CD14-positive monocyte (primary cell): Measurements from ENCODE around the gene MTHFR. TPM values are rescaled to one million over a fixed set of nuclear protein-coding genes. Genes with fewer than 3 reads are reported as not detected.

ENCODE experiments used
- DNase-seq, 3 donors: peaks; one replicate each; pipeline ENCODE4 v3.0.0-alpha.2; 2011 to 2022
- H2AFZ ChIP-seq: 2 replicates; pipeline ENCODE4 v1.6.0; 2012; ENCODE audit warnings: mild to moderate bottlenecking, low read depth, low read length, inconsistent platforms; ENCODE audit not compliant: insufficient read depth, poor library complexity, severe bottlenecking
- H3K27ac ChIP-seq, 2 donors: 1 replicate in 1 of 2; 2 replicates in 1 of 2; pipeline ENCODE4 v1.5.1; 2012 to 2013; ENCODE audit warnings: low read length in 2 of 2, control low read depth in 1 of 2, inconsistent platforms in 1 of 2, low read depth in 1 of 2, mild to moderate bottlenecking in 1 of 2
- H3K27me3 ChIP-seq, 2 donors: one replicate each; pipeline versions ENCODE4 v1.6.0 to v1.6.1; 2011 to 2013; ENCODE audit warnings: low read length in 2 of 2; ENCODE audit not compliant: control insufficient read depth in 2 of 2, insufficient read depth in 2 of 2
- H3K36me3 ChIP-seq, 2 donors: replicated peaks in 1 of 2; 1 replicate in 1 of 2; 2 replicates in 1 of 2; pipeline versions ENCODE4 v1.5.1 to v1.6.1; 2012 to 2013; ENCODE audit warnings: low read length in 2 of 2, control low read depth in 1 of 2, inconsistent platforms in 1 of 2, mild to moderate bottlenecking in 1 of 2; ENCODE audit not compliant: insufficient read depth in 2 of 2, control insufficient read depth in 1 of 2
- H3K4me1 ChIP-seq, 2 donors: 1 replicate in 1 of 2; 2 replicates in 1 of 2; pipeline versions ENCODE4 v1.5.1 to v1.6.1; 2012 to 2013; ENCODE audit warnings: low read length in 2 of 2, control low read depth in 1 of 2, inconsistent platforms in 1 of 2, mild to moderate bottlenecking in 1 of 2, moderate library complexity in 1 of 2; ENCODE audit not compliant: insufficient read depth in 2 of 2, control insufficient read depth in 1 of 2
- H3K4me2 ChIP-seq: replicated peaks from 2 replicates; pipeline ENCODE3; 2012; ENCODE audit warnings: low read length, moderate library complexity, mild to moderate bottlenecking; ENCODE audit not compliant: poor library complexity, severe bottlenecking; ENCODE audit errors: extremely low read depth
- H3K4me3 ChIP-seq, 3 experiments: fragments of 200-600 bp in 1 of 3; sonication (generic) in 1 of 3; replicated peaks in 1 of 3; 1 replicate in 2 of 3; 2 replicates in 1 of 3; pipeline ENCODE4 v1.5.1; 2011 to 2013; ENCODE audit warnings: low read length in 3 of 3, mild to moderate bottlenecking in 3 of 3, control low read depth in 2 of 3, low read depth in 2 of 3, inconsistent platforms in 1 of 3, moderate library complexity in 1 of 3
- H3K79me2 ChIP-seq: 2 replicates; pipeline ENCODE4 v1.6.0; 2012; ENCODE audit warnings: mild to moderate bottlenecking, control low read depth, inconsistent platforms, low read length, moderate library complexity; ENCODE audit not compliant: insufficient read depth
- H3K9ac ChIP-seq: 2 replicates; pipeline ENCODE4 v1.6.0; 2017; ENCODE audit warnings: low read length, mild to moderate bottlenecking; ENCODE audit not compliant: insufficient read depth, poor library complexity, severe bottlenecking
- H3K9me3 ChIP-seq, 2 donors: replicated peaks in 1 of 2; 1 replicate in 1 of 2; 2 replicates in 1 of 2; pipeline versions ENCODE4 v1.5.1 to v1.6.1; 2012 to 2013; ENCODE audit warnings: low read length in 2 of 2, control low read depth in 1 of 2; ENCODE audit not compliant: control insufficient read depth in 1 of 2, insufficient read depth in 1 of 2
- H4K20me1 ChIP-seq: 2 replicates; pipeline ENCODE4 v1.6.0; 2012; ENCODE audit warnings: mild to moderate bottlenecking, low read length, control low read depth, moderate library complexity; ENCODE audit not compliant: insufficient read depth
- H3K27ac Mint-ChIP-seq, 7 donors: one replicate each; pipeline ENCODE4 v1.8.0; 2020; ENCODE audit warnings: mild to moderate bottlenecking in 7 of 7, mixed read lengths in 7 of 7, moderate library complexity in 6 of 7, inconsistent platforms in 2 of 7
- H3K27me3 Mint-ChIP-seq, 3 donors: one replicate each; pipeline ENCODE4 v1.8.0; 2021 to 2022; ENCODE audit warnings: low read depth in 3 of 3, mild to moderate bottlenecking in 3 of 3, mixed read lengths in 3 of 3, moderate library complexity in 3 of 3, inconsistent platforms in 1 of 3
- H3K36me3 Mint-ChIP-seq, 2 donors: one replicate each; pipeline ENCODE4 v1.8.0; 2020; ENCODE audit warnings: mixed read lengths in 2 of 2, inconsistent platforms in 1 of 2, mild to moderate bottlenecking in 1 of 2
- H3K4me1 Mint-ChIP-seq: one replicate; pipeline ENCODE4 v1.8.0; 2020; ENCODE audit warnings: mild to moderate bottlenecking, mixed read lengths
- H3K4me3 Mint-ChIP-seq, 2 donors: one replicate each; pipeline ENCODE4 v1.8.0; 2020; ENCODE audit warnings: mild to moderate bottlenecking in 2 of 2, mixed read lengths in 2 of 2, moderate library complexity in 1 of 2
- H3K9me3 Mint-ChIP-seq, 7 donors: one replicate each; pipeline ENCODE4 v1.8.0; 2020 to 2022; ENCODE audit warnings: mixed read lengths in 7 of 7, mild to moderate bottlenecking in 6 of 7, moderate library complexity in 6 of 7, inconsistent platforms in 2 of 7
- WGBS: methylation state at CpG from one replicate; pipeline ENCODE4 v1.1.5; 2013; ENCODE audit warnings: missing lambda C conversion rate; ENCODE audit not compliant: insufficient coverage; 5-methylcytosine and 5-hydroxymethylcytosine counted together
- intact Hi-C, 2 donors: fragments of 100-400 bp; cut with micrococcal nuclease; formaldehyde crosslinking; loops; one replicate each; pipeline versions ENCODE4 v1.15.0 to v1.15.1; 2023
- polyA plus RNA-seq, 3 donors: library from polyadenylated mRNA; depleted of rRNA in 1 of 3; unstranded in 2 of 3; stranded (reverse) in 1 of 3; fragments of 300-500 nt in 2 of 3; fragments of >200 nt in 1 of 3; fragmentation: Illumina TruSeq in 2 of 3; gene quantifications; 1 replicate in 2 of 3; 2 replicates in 1 of 3; pipeline ENCODE4 v1.2.3, GENCODE V29; 2012 to 2021
- TF ChIP-seq, protein P1 (sequence below): fragments of 200-600 bp; IDR thresholded peaks from one replicate; pipeline ENCODE4 v1.8.0; 2022; ENCODE audit warnings: antibody characterized with exemption, mild to moderate bottlenecking

The MTHFR gene
- polyA plus RNA-seq, 3 donors = 4.5 to 41.9 (median 8.5) TPM

DNA sequence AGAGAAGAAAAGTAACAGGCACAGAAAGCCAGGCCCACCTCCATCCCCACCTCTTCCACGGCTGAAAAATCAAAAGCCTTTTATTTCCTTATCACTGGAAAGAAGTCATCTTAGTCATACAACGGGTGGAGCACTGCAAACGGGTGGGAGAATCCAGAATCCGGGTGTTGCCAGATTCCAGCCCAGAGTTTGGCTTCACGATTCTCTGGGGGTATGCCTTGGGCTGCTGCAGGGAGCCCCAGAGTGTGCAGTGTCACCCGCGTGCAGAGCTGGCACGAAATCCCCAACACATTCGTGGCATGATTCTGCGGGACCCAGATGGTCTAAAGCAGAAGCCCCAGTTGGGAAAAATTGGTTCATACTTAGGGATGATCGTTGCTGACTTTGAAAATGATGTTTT lies 44.4 kb upstream of the MTHFR start:
- Mint-ChIP-seq H3K27ac (no peak overlapping the region), H3K4me3 (no peak overlapping the region), H3K36me3 (peaks cover 29 to 31% of the 10 kb centered on the region in 2 donors), H3K4me1 (peaks cover 12% of the 10 kb centered on the region), H3K9me3 (no peaks in the 10 kb centered on the region), H3K27me3 (peaks cover 3 to 6% (median 6%) of the 10 kb centered on the region in 3 donors)
- Histone ChIP-seq H3K36me3 (peaks cover 16 to 27% of the 10 kb centered on the region in 2 donors), H3K9me3 (no peaks in the 10 kb centered on the region), H3K4me2 (no peak overlapping the region), H4K20me1 (peaks cover 3% of the 10 kb centered on the region), H3K4me1 (peaks cover 12 to 15% of the 10 kb centered on the region in 2 donors), H3K4me3 (no peak overlapping the region), H3K9ac (no peak overlapping the region), H3K79me2 (no peaks in the 10 kb centered on the region), H2AFZ (no peak overlapping the region), H3K27me3 (no peaks in the 10 kb centered on the region), H3K27ac (no peak overlapping the region)
- intact Hi-C loops = no loop called here
- 80% methylated on average over 11 of the region's 11 CpGs for WGBS
- TF ChIP-seq, protein P1, sequence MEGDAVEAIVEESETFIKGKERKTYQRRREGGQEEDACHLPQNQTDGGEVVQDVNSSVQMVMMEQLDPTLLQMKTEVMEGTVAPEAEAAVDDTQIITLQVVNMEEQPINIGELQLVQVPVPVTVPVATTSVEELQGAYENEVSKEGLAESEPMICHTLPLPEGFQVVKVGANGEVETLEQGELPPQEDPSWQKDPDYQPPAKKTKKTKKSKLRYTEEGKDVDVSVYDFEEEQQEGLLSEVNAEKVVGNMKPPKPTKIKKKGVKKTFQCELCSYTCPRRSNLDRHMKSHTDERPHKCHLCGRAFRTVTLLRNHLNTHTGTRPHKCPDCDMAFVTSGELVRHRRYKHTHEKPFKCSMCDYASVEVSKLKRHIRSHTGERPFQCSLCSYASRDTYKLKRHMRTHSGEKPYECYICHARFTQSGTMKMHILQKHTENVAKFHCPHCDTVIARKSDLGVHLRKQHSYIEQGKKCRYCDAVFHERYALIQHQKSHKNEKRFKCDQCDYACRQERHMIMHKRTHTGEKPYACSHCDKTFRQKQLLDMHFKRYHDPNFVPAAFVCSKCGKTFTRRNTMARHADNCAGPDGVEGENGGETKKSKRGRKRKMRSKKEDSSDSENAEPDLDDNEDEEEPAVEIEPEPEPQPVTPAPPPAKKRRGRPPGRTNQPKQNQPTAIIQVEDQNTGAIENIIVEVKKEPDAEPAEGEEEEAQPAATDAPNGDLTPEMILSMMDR = no peak
- DNase-seq = no peak

DNA sequence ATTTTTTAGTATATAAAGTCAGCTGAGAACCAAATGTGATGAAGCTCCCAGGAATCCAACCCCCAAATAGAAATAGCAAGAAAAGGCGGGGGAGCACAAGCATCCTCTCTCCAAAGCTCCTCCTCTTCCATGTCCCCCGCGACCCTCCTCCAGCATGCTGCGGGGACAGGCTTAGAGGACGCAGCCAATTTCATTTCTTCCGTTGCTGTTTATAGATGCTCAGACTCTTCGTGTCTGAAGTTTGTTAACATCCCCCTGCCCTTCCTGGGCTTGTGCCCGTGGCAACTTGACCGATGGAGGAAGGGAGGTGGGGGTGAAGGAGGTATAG lies 42.6 kb upstream of the MTHFR start:
- Histone ChIP-seq H3K79me2 (no peaks in the 10 kb centered on the region), H3K4me1 (peaks cover 24 to 29% of the 10 kb centered on the region in 2 donors), H3K9ac (no peak overlapping the region), H3K27me3 (no peaks in the 10 kb centered on the region), H3K4me2 (no peak overlapping the region), H3K9me3 (no peaks in the 10 kb centered on the region), H3K4me3 (no peak overlapping the region), H2AFZ (no peak overlapping the region), H4K20me1 (peaks cover 10% of the 10 kb centered on the region), H3K27ac (no peak overlapping the region), H3K36me3 (peaks cover 16 to 41% of the 10 kb centered on the region in 2 donors)
- 100% methylated on average over 1 of the region's 9 CpGs for WGBS
- peaks cover 43 to 49% of the 10 kb centered on the region in 2 donors for H3K36me3 Mint-ChIP-seq
- no peak for DNase-seq
- peaks cover 2 to 6% (median 2%) of the 10 kb centered on the region in 3 donors for H3K27me3 Mint-ChIP-seq
- no peak overlapping the region for H3K4me3 Mint-ChIP-seq
- H3K9me3 Mint-ChIP-seq = no peaks in the 10 kb centered on the region
- intact Hi-C loops = no loop called here
- peak overlapping the region in 1 of 7 donors; percentile 15 for H3K27ac Mint-ChIP-seq
- H3K4me1 Mint-ChIP-seq = peaks cover 26% of the 10 kb centered on the region
- TF ChIP-seq, protein P1 = no peak
